HEK293 (cell line): ENCODE results near the gene NEURL1.

Experiments
- CTCF ChIA-PET: fragments of 350-600 bp; formaldehyde crosslinking; extraction: SDS; loops from one replicate; lab custom pipeline; 2021; ENCODE audit warnings: antibody characterized with exemption; lab: Yijun Ruan, JAX
- POLR2A ChIA-PET: fragments of 300-600 bp; formaldehyde crosslinking; extraction: SDS; loops from one replicate; lab custom pipeline; 2020; ENCODE audit warnings: antibody characterized with exemption, inconsistent platforms; lab: Yijun Ruan, JAX
- H3K27ac ChIP-seq: fragments of 200-500 bp; sonication (Bioruptor generic); 2 replicates; pipeline ENCODE4 v1.5.1; 2014; ENCODE audit warnings: low read depth, low read length, control low read depth, inconsistent platforms; ENCODE audit errors: extremely low read depth
- H3K36me3 ChIP-seq, 2 experiments: fragments of 200-500 bp in 1 of 2; sonication (Bioruptor generic) in 1 of 2; 1 replicate in 1 of 2; 2 replicates in 1 of 2; pipeline ENCODE4 v1.5.1; 2014 to 2017; ENCODE audit warnings: inconsistent platforms in 2 of 2, low read length in 2 of 2; ENCODE audit not compliant: control insufficient read depth in 2 of 2, insufficient read depth in 1 of 2
- H3K4me1 ChIP-seq: fragments of 200-500 bp; sonication (Bioruptor generic); 2 replicates; pipeline ENCODE4 v1.5.1; 2014; ENCODE audit warnings: mild to moderate bottlenecking, low read length, inconsistent platforms; ENCODE audit not compliant: control insufficient read depth, insufficient read depth
- H3K4me3 ChIP-seq: 2 replicates; pipeline ENCODE4 v1.5.1; 2011; ENCODE audit warnings: low read depth, mild to moderate bottlenecking, control low read depth, low read length, moderate library complexity
- H3K9me3 ChIP-seq: fragments of 200-500 bp; sonication (Bioruptor generic); 2 replicates; pipeline ENCODE4 v1.5.1; 2014; ENCODE audit warnings: low read depth, low read length, inconsistent platforms; ENCODE audit not compliant: control insufficient read depth, insufficient read depth
- FEZF1 ChIP-seq: fragments of 450-650 bp; formaldehyde crosslinking; IDR thresholded peaks from 2 replicates; pipeline ENCODE4 v1.5.1; 2016; ENCODE audit warnings: missing biosample characterization, missing genetic modification characterization
- HOXA7 ChIP-seq: sonication (generic); formaldehyde crosslinking; IDR thresholded peaks from 2 replicates; pipeline ENCODE4 v1.8.1; 2022; ENCODE audit warnings: missing genetic modification reagents, borderline replicate concordance
- HOXC10 ChIP-seq: sonication (generic); formaldehyde crosslinking; IDR thresholded peaks from 2 replicates; pipeline ENCODE4 v1.8.1; 2023; ENCODE audit warnings: mild to moderate bottlenecking, missing genetic modification reagents
- KLF1 ChIP-seq: fragments of 450-650 bp; formaldehyde crosslinking; IDR thresholded peaks from 2 replicates; pipeline ENCODE4 v1.5.1; 2016; ENCODE audit warnings: missing biosample characterization, missing genetic modification characterization
- ZNF221 ChIP-seq: fragments of 450-650 bp; formaldehyde crosslinking; IDR thresholded peaks from 2 replicates; pipeline ENCODE4 v1.5.1; 2017; ENCODE audit warnings: missing biosample characterization, missing genetic modification characterization, borderline replicate concordance
- ZNF23 ChIP-seq: fragments of 450-650 bp; formaldehyde crosslinking; IDR thresholded peaks from 2 replicates; pipeline ENCODE4 v1.5.1; 2016; ENCODE audit warnings: missing biosample characterization, missing genetic modification characterization, borderline replicate concordance
- ZNF266 ChIP-seq: fragments of 450-650 bp; formaldehyde crosslinking; IDR thresholded peaks from 2 replicates; pipeline ENCODE4 v1.5.1; 2016; ENCODE audit warnings: missing biosample characterization, missing genetic modification characterization, low read depth
- ZNF423 ChIP-seq: fragments of 450-650 bp; formaldehyde crosslinking; IDR thresholded peaks from 2 replicates; pipeline ENCODE4 v1.5.1; 2016; ENCODE audit warnings: missing biosample characterization, missing genetic modification characterization
- ZNF521 ChIP-seq: fragments of 450-650 bp; formaldehyde crosslinking; IDR thresholded peaks from 2 replicates; pipeline ENCODE4 v1.5.1; 2017; ENCODE audit warnings: missing biosample characterization, mild to moderate bottlenecking, missing genetic modification characterization
- ZNF544 ChIP-seq: fragments of 450-650 bp; formaldehyde crosslinking; IDR thresholded peaks from 2 replicates; pipeline ENCODE4 v1.5.0; 2017; ENCODE audit warnings: missing biosample characterization, missing genetic modification characterization
- ZNF571 ChIP-seq: fragments of 450-650 bp; formaldehyde crosslinking; IDR thresholded peaks from 2 replicates; pipeline ENCODE4 v1.5.0; 2017; ENCODE audit warnings: missing biosample characterization, missing genetic modification characterization
- ZNF585B ChIP-seq: fragments of 450-650 bp; formaldehyde crosslinking; IDR thresholded peaks from 2 replicates; pipeline ENCODE4 v1.5.1; 2016; ENCODE audit warnings: missing biosample characterization, missing genetic modification characterization
- ZNF654 ChIP-seq: fragments of 450-650 bp; formaldehyde crosslinking; IDR thresholded peaks from 2 replicates; pipeline ENCODE4 v1.5.1; 2016; ENCODE audit warnings: low read depth, missing biosample characterization, missing genetic modification characterization
- ZNF658 ChIP-seq: fragments of 450-650 bp; formaldehyde crosslinking; IDR thresholded peaks from 2 replicates; pipeline ENCODE4; 2016; ENCODE audit warnings: missing biosample characterization, missing genetic modification characterization
- ZNF660 ChIP-seq: fragments of 450-650 bp; IDR thresholded peaks from 2 replicates; pipeline ENCODE4 v1.5.1; 2018; ENCODE audit warnings: missing biosample characterization, mild to moderate bottlenecking, missing genetic modification characterization
- ZNF670 ChIP-seq: fragments of 450-650 bp; formaldehyde crosslinking; IDR thresholded peaks from 2 replicates; pipeline ENCODE4 v1.5.1; 2016; ENCODE audit warnings: missing biosample characterization, missing genetic modification characterization, low read depth
- ZNF701 ChIP-seq: fragments of 450-650 bp; formaldehyde crosslinking; IDR thresholded peaks from 2 replicates; pipeline ENCODE4 v1.5.1; 2016; ENCODE audit warnings: missing biosample characterization, missing genetic modification characterization
- ZNF843 ChIP-seq: fragments of 450-650 bp; formaldehyde crosslinking; IDR thresholded peaks from 2 replicates; pipeline ENCODE4 v1.5.1; 2016; ENCODE audit warnings: missing biosample characterization, missing genetic modification characterization
- ZSCAN30 ChIP-seq: fragments of 450-650 bp; IDR thresholded peaks from 2 replicates; pipeline ENCODE4 v1.5.1; 2018; ENCODE audit warnings: missing biosample characterization, mild to moderate bottlenecking, missing genetic modification characterization, moderate library complexity
- TF ChIP-seq, protein P1 (sequence below): fragments of 450-650 bp; formaldehyde crosslinking; IDR thresholded peaks from 2 replicates; pipeline ENCODE4 v1.5.1; 2016; ENCODE audit warnings: missing biosample characterization, missing genetic modification characterization
- TF ChIP-seq, protein P2 (sequence below): fragments of 450-650 bp; formaldehyde crosslinking; IDR thresholded peaks from 2 replicates; pipeline ENCODE4 v1.5.1; 2016; ENCODE audit warnings: missing biosample characterization, missing genetic modification characterization
- TF ChIP-seq, protein P3 (sequence below): fragments of 450-650 bp; formaldehyde crosslinking; IDR thresholded peaks from 2 replicates; pipeline ENCODE4 v1.5.1; 2017; ENCODE audit warnings: missing biosample characterization, missing genetic modification characterization
- TF ChIP-seq, protein P4 (sequence below): IDR thresholded peaks from 2 replicates; pipeline ENCODE4 v1.6.1; 2011; ENCODE audit warnings: mild to moderate bottlenecking, low read depth, low read length, borderline replicate concordance
- TF ChIP-seq, protein P5 (sequence below): fragments of 450-650 bp; formaldehyde crosslinking; IDR thresholded peaks from 2 replicates; pipeline ENCODE4 v1.5.1; 2017; ENCODE audit warnings: missing biosample characterization, mild to moderate bottlenecking, missing genetic modification characterization, moderate library complexity
- TF ChIP-seq, protein P6 (sequence below): fragments of 450-650 bp; formaldehyde crosslinking; IDR thresholded peaks from 2 replicates; pipeline ENCODE4 v1.5.1; 2016; ENCODE audit warnings: missing biosample characterization, missing genetic modification characterization

The NEURL1 gene

DNA sequence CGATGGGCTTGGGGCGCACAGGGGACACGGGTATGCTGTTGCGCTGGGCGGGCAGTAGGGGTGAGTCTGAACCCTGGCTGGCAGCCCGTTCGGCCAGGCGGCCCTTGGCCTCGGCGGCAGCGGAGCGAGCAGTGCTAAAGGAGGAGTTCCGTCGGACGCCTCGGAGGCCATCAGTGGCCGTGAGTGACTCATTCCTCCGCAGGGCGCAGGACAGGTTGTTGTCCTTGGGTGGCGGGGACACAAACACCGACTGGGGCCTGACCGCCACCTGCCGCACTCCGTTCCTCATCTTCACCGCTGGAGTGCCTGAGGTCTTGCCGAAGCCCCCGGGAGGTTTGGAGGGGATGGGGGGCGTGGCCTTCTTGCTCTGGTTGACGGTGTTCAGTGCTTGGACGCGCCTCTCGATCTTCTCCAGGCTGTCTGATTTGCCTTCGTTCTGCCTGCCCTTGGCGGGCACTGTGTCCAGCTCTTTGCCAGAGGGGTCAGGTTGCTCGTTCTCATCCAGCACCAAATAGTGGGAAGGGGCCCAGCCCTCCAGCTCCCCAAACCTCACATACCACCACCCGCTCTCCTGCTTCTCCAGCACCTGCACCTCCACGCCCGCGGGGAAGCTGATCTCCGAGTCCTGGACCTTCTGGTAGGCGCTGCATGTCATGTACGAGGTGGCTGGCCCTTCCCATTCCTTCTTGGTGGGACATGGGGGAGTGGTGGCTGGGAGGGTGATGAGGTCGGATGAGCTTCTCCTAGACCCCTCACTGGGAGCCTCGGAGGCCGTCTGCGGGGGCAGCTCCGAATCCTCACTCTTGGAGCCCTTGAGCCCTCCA lies 108.7 kb downstream of the NEURL1 start:
- ChIA-PET CTCF (interaction anchor here (0.6 to 1.0 kb wide), 3 partner anchors 38 to 116 kb away, joined by 3 to 5 read pairs (median 3); no protein-coding TSS in a partner anchor), POLR2A (no interaction called here)
- H3K4me3 ChIP-seq: no peak overlapping the region
- H3K4me1 ChIP-seq: no peaks in the 10 kb centered on the region
- no peak overlapping the region for H3K27ac ChIP-seq
- H3K9me3 ChIP-seq: no peaks in the 10 kb centered on the region
- TF ChIP-seq ZNF544 (tag by site-specific recombination): no peak
- no peak for TF ChIP-seq ZNF585B (tag by site-specific recombination)
- no peak for TF ChIP-seq ZNF221 (tag by site-specific recombination)
- no peak for TF ChIP-seq ZNF658
- no peak for TF ChIP-seq ZNF571 (tag by site-specific recombination)
- TF ChIP-seq, protein P1, sequence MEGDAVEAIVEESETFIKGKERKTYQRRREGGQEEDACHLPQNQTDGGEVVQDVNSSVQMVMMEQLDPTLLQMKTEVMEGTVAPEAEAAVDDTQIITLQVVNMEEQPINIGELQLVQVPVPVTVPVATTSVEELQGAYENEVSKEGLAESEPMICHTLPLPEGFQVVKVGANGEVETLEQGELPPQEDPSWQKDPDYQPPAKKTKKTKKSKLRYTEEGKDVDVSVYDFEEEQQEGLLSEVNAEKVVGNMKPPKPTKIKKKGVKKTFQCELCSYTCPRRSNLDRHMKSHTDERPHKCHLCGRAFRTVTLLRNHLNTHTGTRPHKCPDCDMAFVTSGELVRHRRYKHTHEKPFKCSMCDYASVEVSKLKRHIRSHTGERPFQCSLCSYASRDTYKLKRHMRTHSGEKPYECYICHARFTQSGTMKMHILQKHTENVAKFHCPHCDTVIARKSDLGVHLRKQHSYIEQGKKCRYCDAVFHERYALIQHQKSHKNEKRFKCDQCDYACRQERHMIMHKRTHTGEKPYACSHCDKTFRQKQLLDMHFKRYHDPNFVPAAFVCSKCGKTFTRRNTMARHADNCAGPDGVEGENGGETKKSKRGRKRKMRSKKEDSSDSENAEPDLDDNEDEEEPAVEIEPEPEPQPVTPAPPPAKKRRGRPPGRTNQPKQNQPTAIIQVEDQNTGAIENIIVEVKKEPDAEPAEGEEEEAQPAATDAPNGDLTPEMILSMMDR (tag by site-specific recombination): no peak
- no peak for TF ChIP-seq ZNF423 (tag by site-specific recombination)
- TF ChIP-seq ZNF670: no peak
- no peak for TF ChIP-seq ZNF660 (tag by site-specific recombination)
- no peak for TF ChIP-seq FEZF1 (tag by site-specific recombination)
- TF ChIP-seq KLF1 (tag by site-specific recombination): no peak
- TF ChIP-seq, protein P2, sequence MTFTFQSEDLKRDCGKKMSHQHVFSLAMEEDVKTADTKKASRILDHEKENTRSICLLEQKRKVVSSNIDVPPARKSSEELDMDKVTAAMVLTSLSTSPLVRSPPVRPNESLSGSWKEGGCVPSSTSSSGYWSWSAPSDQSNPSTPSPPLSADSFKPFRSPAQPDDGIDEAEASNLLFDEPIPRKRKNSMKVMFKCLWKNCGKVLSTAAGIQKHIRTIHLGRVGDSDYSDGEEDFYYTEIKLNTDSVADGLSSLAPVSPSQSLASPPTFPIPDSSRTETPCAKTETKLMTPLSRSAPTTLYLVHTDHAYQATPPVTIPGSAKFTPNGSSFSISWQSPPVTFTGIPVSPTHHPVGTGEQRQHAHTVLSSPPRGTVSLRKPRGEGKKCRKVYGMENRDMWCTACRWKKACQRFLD (tag by site-specific recombination): no peak
- H3K36me3 ChIP-seq: peaks cover 0 to 53% of the 10 kb centered on the region in 2 experiments; a peak in 1 of 3 replicates

DNA sequence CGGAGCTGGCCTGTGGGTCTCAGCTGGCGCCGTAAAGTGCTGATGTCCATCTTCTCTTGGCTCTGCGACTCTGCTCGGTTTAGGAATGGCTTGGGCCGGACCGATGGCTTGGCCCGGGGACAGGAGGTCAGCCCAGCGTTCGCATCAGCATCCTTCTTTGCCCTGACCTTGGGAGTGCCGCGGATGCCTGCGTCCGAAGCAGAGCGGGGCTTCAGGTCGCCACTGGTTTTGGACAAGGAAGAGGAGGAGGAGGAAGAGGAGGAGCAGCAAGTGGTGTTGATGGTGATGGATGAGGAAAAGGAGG lies 109.3 kb downstream of the NEURL1 start:
- Histone ChIP-seq H3K4me3 (no peak overlapping the region), H3K9me3 (no peaks in the 10 kb centered on the region), H3K27ac (no peak overlapping the region), H3K36me3 (peaks cover 0 to 53% of the 10 kb centered on the region in 2 experiments; a peak in 1 of 3 replicates), H3K4me1 (no peaks in the 10 kb centered on the region)
- ChIA-PET POLR2A (no interaction called here), CTCF (interaction anchor here (1.0 kb wide), 1 partner anchor 67 kb away, joined by 3 read pairs; no protein-coding TSS in a partner anchor)
- no peak for TF ChIP-seq ZNF843 (tag by site-specific recombination)
- TF ChIP-seq, protein P3, sequence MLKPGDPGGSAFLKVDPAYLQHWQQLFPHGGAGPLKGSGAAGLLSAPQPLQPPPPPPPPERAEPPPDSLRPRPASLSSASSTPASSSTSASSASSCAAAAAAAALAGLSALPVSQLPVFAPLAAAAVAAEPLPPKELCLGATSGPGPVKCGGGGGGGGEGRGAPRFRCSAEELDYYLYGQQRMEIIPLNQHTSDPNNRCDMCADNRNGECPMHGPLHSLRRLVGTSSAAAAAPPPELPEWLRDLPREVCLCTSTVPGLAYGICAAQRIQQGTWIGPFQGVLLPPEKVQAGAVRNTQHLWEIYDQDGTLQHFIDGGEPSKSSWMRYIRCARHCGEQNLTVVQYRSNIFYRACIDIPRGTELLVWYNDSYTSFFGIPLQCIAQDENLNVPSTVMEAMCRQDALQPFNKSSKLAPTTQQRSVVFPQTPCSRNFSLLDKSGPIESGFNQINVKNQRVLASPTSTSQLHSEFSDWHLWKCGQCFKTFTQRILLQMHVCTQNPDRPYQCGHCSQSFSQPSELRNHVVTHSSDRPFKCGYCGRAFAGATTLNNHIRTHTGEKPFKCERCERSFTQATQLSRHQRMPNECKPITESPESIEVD (tag by site-specific recombination): no peak
- TF ChIP-seq HOXA7 (CRISPR knock-in tag): no peak
- TF ChIP-seq ZNF654: no peak
- TF ChIP-seq ZNF701 (tag by site-specific recombination): no peak
- TF ChIP-seq, protein P4, sequence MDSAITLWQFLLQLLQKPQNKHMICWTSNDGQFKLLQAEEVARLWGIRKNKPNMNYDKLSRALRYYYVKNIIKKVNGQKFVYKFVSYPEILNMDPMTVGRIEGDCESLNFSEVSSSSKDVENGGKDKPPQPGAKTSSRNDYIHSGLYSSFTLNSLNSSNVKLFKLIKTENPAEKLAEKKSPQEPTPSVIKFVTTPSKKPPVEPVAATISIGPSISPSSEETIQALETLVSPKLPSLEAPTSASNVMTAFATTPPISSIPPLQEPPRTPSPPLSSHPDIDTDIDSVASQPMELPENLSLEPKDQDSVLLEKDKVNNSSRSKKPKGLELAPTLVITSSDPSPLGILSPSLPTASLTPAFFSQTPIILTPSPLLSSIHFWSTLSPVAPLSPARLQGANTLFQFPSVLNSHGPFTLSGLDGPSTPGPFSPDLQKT: no peak
- TF ChIP-seq ZSCAN30: no peak
- no peak for TF ChIP-seq ZNF23 (tag by site-specific recombination)
- TF ChIP-seq, protein P5, sequence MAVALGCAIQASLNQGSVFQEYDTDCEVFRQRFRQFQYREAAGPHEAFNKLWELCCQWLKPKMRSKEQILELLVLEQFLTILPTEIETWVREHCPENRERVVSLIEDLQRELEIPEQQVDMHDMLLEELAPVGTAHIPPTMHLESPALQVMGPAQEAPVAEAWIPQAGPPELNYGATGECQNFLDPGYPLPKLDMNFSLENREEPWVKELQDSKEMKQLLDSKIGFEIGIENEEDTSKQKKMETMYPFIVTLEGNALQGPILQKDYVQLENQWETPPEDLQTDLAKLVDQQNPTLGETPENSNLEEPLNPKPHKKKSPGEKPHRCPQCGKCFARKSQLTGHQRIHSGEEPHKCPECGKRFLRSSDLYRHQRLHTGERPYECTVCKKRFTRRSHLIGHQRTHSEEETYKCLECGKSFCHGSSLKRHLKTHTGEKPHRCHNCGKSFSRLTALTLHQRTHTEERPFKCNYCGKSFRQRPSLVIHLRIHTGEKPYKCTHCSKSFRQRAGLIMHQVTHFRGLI (tag by site-specific recombination): no peak
- no peak for TF ChIP-seq ZNF266
- no peak for TF ChIP-seq ZNF521 (tag by site-specific recombination)
- TF ChIP-seq HOXC10 (CRISPR knock-in tag): no peak
- TF ChIP-seq, protein P6, sequence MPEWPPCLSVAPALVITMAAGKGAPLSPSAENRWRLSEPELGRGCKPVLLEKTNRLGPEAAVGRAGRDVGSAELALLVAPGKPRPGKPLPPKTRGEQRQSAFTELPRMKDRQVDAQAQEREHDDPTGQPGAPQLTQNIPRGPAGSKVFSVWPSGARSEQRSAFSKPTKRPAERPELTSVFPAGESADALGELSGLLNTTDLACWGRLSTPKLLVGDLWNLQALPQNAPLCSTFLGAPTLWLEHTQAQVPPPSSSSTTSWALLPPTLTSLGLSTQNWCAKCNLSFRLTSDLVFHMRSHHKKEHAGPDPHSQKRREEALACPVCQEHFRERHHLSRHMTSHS (tag by site-specific recombination): no peak
